IgD-negative memory B cell (primary cell): ENCODE results near the gene ZNF808. TPM values are rescaled to one million over a fixed set of nuclear protein-coding genes. Genes with fewer than 3 reads are reported as not detected.
"Not testable (repeated sequence)": the region's sequence is repeated elsewhere in the genome, so short reads cannot be mapped to it uniquely, and the experiment has no call there.

Experiments
- H3K27ac Mint-ChIP-seq, 3 donors: one replicate each; pipeline ENCODE4 v1.8.0; 2020 to 2022; ENCODE audit warnings: mild to moderate bottlenecking in 3 of 3, mixed read lengths in 3 of 3, moderate library complexity in 1 of 3
- H3K27me3 Mint-ChIP-seq: one replicate; pipeline ENCODE4 v1.8.0; 2021; ENCODE audit warnings: mixed read lengths
- H3K36me3 Mint-ChIP-seq: one replicate; pipeline ENCODE4 v1.8.0; 2020; ENCODE audit warnings: mild to moderate bottlenecking, mixed read lengths
- H3K4me1 Mint-ChIP-seq, 3 donors: one replicate each; pipeline ENCODE4 v1.8.0; 2020 to 2022; ENCODE audit warnings: mixed read lengths in 3 of 3, mild to moderate bottlenecking in 1 of 3
- H3K4me3 Mint-ChIP-seq, 4 donors: one replicate each; pipeline ENCODE4 v1.8.0; 2020 to 2022; ENCODE audit warnings: mild to moderate bottlenecking in 4 of 4, mixed read lengths in 4 of 4, moderate library complexity in 3 of 4
- H3K9me3 Mint-ChIP-seq, 3 donors: one replicate each; pipeline ENCODE4 v1.8.0; 2020 to 2021; ENCODE audit warnings: mixed read lengths in 3 of 3, mild to moderate bottlenecking in 1 of 3
- polyA plus RNA-seq: library from polyadenylated mRNA; unstranded; fragments of 300-500 nt; fragmentation: Illumina TruSeq; gene quantifications from one replicate; pipeline ENCODE4 v1.2.3, GENCODE V29; 2021

The ZNF808 gene
- polyA plus RNA-seq, 1 donor from 2014 or later, result 8.8 TPM

DNA sequence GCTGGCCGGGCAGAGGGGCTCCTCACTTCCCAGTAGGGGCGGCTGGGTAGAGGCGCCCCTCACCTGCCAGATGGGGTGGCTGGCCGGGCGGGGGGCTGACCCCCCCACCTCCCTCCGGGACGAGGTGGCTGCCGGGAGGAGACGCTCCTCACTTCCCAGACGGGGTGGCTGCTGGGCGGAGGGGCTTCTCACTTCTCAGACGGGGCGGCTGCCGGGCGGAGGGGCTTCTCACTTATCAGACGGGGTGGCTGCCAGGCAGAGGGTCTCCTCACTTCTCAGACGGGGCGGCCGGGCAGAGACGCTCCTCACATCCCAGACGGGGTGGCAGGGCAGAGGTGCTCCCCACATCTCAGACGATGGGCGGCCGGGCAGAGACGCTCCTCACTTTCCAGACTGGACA, 66.0 kb downstream of the ZNF808 start:
- not testable (repeated sequence) for H3K4me3 Mint-ChIP-seq, H3K27me3 Mint-ChIP-seq, H3K27ac Mint-ChIP-seq, H3K4me1 Mint-ChIP-seq
- peaks cover 21% of the 10 kb centered on the region for H3K36me3 Mint-ChIP-seq
- H3K9me3 Mint-ChIP-seq, result peaks cover 5 to 18% (median 10%) of the 10 kb centered on the region in 3 donors

DNA sequence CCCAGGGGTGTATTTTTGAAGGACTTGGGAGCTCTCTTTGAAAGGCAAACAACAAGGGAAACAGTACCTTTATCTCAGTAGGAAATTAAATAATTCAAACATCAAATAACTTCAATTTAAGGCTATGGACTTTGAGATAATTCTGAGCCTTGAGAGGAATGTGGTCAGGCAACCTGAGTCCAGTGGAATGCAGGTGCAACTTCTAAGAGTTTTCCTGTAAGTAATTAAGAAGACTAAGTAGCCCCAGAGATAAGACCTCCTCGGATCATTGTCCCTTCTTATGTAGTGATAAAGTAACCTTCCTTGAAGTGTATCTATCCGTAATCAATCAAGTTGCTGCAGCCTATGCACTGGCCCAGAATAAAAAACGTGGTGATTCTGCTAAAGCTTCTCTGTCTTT, 71.8 kb downstream of the ZNF808 start:
- H3K4me1 Mint-ChIP-seq, result peaks cover 12 to 17% (median 15%) of the 10 kb centered on the region in 3 donors
- H3K4me3 Mint-ChIP-seq, result no peak overlapping the region
- H3K36me3 Mint-ChIP-seq, result peaks cover 12% of the 10 kb centered on the region
- no peaks in the 10 kb centered on the region for H3K27me3 Mint-ChIP-seq
- no peak overlapping the region for H3K27ac Mint-ChIP-seq
- peaks cover 5 to 18% (median 10%) of the 10 kb centered on the region in 3 donors for H3K9me3 Mint-ChIP-seq

DNA sequence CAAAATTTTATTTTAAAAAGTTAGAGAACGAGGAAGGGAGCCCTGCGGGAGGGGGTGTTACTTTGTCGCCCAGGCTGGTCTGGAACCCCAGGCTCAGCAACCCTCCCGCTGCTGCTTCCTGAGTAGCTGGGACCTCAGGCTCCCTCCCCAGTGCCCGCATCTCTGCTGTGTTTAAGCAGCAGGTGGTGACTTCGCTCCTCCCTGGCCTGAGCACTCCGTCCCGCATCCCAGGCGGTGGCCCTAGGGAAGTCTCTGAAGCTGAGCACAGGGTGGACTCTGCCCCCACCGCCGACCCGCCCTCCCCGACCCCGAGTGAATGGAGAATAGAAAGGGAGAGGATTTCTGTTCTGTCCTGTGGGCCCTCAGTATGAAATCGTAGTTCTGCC, 73.2 kb downstream of the ZNF808 start:
- Mint-ChIP-seq H3K27me3 (no peaks in the 10 kb centered on the region), H3K4me1 (peaks cover 15 to 21% (median 15%) of the 10 kb centered on the region in 3 donors), H3K9me3 (peaks cover 6 to 19% (median 15%) of the 10 kb centered on the region in 3 donors), H3K27ac (peak overlapping the region; percentile 31 to 92 (median 73)), H3K36me3 (peaks cover 8% of the 10 kb centered on the region), H3K4me3 (peak overlapping the region; percentile 88 to 97 (median 90))

DNA sequence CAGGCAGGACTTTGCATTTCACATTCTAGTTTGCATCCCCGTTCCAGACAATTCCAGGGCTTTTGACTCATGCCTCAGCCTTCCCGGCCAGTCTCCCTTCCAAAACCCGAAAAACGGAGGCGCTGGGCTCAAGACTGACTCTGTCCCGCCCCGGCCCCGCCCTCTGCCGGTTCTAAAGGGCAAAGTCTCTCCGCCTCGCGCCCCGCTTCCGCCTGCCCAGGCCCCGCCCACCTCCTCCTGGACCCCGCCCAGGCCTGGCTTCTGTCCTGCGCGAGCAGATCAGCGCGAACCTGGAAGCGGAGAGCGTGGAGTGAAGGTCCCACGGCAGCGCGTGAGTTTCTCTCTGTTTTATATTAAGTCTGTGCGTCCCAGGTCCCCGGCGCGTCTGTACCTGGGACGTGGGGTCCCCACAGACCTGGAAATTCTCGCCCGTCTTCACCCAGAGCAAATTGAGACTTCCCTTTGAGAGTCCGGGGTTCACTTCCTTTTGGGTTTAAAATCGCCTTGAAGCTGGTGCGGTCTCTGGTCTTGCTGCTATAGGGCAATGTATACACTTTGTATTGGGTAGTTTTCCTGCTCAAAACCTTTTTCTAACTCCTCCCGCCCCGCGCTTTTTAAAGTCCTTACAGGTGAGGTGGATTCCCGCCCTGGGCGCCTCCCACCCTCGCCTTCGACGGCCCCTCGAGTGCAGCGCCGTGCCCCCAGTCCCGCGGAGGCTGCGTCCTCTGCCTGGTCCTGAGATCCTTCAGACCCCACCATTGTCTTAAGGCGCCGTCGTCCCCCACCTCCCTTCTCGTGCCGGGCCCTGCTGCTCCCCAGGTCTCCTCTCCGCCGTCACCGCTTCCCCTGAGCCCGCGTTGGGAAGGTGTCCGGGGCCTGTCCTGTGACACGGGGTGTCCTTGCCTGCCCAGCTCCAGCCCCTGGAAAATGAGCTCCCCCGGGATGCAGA, 73.8 kb downstream of the ZNF808 start:
- Mint-ChIP-seq H3K9me3 (peaks cover 6 to 16% (median 15%) of the 10 kb centered on the region in 3 donors), H3K27ac (peak overlapping the region; percentile 31 to 92 (median 73)), H3K4me1 (peaks cover 15 to 21% (median 17%) of the 10 kb centered on the region in 3 donors), H3K36me3 (peaks cover 8% of the 10 kb centered on the region), H3K27me3 (no peaks in the 10 kb centered on the region), H3K4me3 (peak overlapping the region; percentile 88 to 97 (median 90))

DNA sequence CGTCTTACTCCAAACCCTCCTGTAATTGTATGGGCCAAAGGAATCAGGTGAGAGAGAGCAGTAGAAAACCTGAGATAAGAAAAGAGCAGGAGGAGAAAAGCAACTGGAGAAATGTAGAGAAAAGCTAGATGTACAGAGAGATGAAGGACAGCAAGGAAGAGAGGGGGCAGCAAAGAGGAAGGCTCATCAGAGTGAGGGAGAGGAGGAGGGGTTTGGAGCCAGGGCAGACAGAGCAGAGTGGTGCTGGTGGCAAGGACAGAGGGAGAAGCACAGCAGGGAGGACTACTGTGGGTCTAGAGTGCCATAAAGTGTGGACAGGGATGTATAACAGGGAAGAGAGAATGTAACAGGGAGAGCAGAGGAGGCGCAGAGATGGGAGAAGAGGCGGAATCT, 74.5 kb downstream of the ZNF808 start:
- peaks cover 2 to 13% (median 12%) of the 10 kb centered on the region in 3 donors for H3K9me3 Mint-ChIP-seq
- not testable (repeated sequence) for H3K27me3 Mint-ChIP-seq, H3K36me3 Mint-ChIP-seq
- peaks cover 15 to 21% (median 17%) of the 10 kb centered on the region in 3 donors for H3K4me1 Mint-ChIP-seq
- H3K27ac Mint-ChIP-seq, result peak overlapping the region; percentile 15 to 87 (median 54)
- H3K4me3 Mint-ChIP-seq, result peak overlapping the region; percentile 88 to 97 (median 90)

DNA sequence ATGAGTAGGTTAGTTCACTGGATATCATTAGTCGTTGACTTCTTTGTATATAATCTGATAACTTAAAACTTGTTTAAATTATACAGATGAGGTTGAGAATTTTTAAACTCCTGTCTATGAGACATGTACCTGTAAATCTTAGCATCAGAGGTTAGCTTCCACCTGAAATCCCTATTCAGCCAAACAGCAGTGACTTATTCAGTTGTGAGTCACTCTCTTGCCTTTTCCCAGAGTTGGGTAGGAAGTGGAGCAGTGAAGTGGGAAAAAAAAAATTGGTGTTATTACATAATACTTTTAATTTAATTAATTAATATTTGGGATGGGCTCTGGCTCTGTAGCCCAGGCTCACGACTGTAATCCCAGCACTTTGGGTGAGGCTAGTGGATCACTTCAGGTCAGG, 75.5 kb downstream of the ZNF808 start:
- peaks cover 2 to 10% (median 7%) of the 10 kb centered on the region in 3 donors for H3K9me3 Mint-ChIP-seq
- H3K27ac Mint-ChIP-seq, result peak overlapping the region in 1 of 3 donors; percentile 15
- no peaks in the 10 kb centered on the region for H3K27me3 Mint-ChIP-seq
- peaks cover 9% of the 10 kb centered on the region for H3K36me3 Mint-ChIP-seq
- peaks cover 15 to 21% (median 17%) of the 10 kb centered on the region in 3 donors for H3K4me1 Mint-ChIP-seq
- H3K4me3 Mint-ChIP-seq, result peak overlapping the region in 2 of 4 donors; percentile 83 to 88

DNA sequence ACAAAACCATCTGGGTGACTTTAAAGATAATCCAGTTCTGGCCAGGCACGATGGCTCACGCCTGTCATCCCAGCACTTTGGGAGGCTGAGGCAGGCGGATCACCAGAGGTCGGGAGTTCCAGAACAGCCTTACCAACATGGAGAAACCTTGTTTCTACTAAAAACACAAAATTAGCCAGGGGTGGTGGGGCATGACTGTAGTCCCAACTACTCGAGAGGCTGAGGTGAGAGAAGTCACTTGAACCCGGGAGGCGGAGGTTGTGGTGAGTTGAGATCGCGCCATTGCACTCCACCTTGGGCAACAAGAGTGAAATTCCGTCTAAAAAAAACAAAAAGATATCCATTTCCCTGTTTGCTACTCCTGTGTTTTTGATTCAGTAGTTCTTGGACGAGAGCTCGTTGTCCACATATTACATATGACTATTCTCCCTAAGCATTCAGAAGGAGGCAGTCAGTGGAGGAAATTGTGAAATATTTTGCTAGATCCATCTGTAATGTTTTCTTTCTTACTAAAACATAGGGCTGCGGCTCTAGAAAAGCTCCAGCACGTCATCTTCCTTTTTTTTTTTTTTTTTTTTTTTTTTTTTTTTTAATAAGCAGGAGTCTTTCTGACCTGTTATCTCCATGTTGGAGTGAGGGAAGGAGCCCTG, 76.2 kb downstream of the ZNF808 start:
- peaks cover 11% of the 10 kb centered on the region for H3K36me3 Mint-ChIP-seq
- H3K9me3 Mint-ChIP-seq, result peaks cover 4 to 10% (median 9%) of the 10 kb centered on the region in 3 donors
- peak overlapping the region in 2 of 4 donors; percentile 23 to 88 for H3K4me3 Mint-ChIP-seq
- peak overlapping the region in 1 of 3 donors; percentile 73 for H3K27ac Mint-ChIP-seq
- H3K4me1 Mint-ChIP-seq, result peaks cover 15 to 21% (median 17%) of the 10 kb centered on the region in 3 donors
- H3K27me3 Mint-ChIP-seq, result no peaks in the 10 kb centered on the region

Other genes starting within 250 kb of the ZNF808 start
- gene ZNF480, start 230.5 kb upstream of the ZNF808 start, polyA plus RNA-seq, result 24.7 TPM
- gene ZNF610, start 191.4 kb upstream of the ZNF808 start, polyA plus RNA-seq, result 1.7 TPM
- 32.9 TPM for gene ZNF880, start 157.7 kb upstream of the ZNF808 start, polyA plus RNA-seq
- 6.2 TPM for gene ZNF528, start 129.8 kb upstream of the ZNF808 start, polyA plus RNA-seq
- 0.14 TPM for gene ZNF534, start 98.5 kb upstream of the ZNF808 start, polyA plus RNA-seq
- gene ZNF578, start 74.1 kb upstream of the ZNF808 start, polyA plus RNA-seq, result 1.5 TPM
- gene ZNF701, start 42.6 kb downstream of the ZNF808 start, polyA plus RNA-seq, result 18.3 TPM
- 13.9 TPM for gene ZNF83, start 110.7 kb downstream of the ZNF808 start, polyA plus RNA-seq
- 33.7 TPM for gene ZNF611, start 207.4 kb downstream of the ZNF808 start, polyA plus RNA-seq